Transverse colon (tissue), 3 donors: ENCODE measurements around the gene HIF1A.

Experiments used
- EP300 ChIP-seq: sonication (generic); formaldehyde crosslinking; IDR thresholded peaks from one replicate; pipeline ENCODE4 v1.6.1; 2017; ENCODE audit warnings: antibody characterized with exemption, low read depth
- TF ChIP-seq, protein P1 (sequence below), 5 experiments: fragments of 200-600 bp in 3 of 5; fragments of 450-650 bp in 2 of 5; sonication (generic) in 3 of 5; IDR thresholded peaks; 1 replicate in 2 of 5; 2 replicates in 3 of 5; pipeline ENCODE4 v1.5.1; 2016 to 2017; ENCODE audit warnings: antibody characterized with exemption in 5 of 5, inconsistent platforms in 3 of 5, mild to moderate bottlenecking in 2 of 5, moderate library complexity in 1 of 5

- TF ChIP-seq EP300: no peak
- TF ChIP-seq, protein P1, sequence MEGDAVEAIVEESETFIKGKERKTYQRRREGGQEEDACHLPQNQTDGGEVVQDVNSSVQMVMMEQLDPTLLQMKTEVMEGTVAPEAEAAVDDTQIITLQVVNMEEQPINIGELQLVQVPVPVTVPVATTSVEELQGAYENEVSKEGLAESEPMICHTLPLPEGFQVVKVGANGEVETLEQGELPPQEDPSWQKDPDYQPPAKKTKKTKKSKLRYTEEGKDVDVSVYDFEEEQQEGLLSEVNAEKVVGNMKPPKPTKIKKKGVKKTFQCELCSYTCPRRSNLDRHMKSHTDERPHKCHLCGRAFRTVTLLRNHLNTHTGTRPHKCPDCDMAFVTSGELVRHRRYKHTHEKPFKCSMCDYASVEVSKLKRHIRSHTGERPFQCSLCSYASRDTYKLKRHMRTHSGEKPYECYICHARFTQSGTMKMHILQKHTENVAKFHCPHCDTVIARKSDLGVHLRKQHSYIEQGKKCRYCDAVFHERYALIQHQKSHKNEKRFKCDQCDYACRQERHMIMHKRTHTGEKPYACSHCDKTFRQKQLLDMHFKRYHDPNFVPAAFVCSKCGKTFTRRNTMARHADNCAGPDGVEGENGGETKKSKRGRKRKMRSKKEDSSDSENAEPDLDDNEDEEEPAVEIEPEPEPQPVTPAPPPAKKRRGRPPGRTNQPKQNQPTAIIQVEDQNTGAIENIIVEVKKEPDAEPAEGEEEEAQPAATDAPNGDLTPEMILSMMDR (IDR thresholded peaks at IDR 0.05): no peak
Observed at GRCh38 chr14:61678975-61679374, 16.3 kb upstream of the HIF1A start.
